MM.1S (cell line): ENCODE results near the gene APOE.

Source experiments
- DNase-seq: peaks from one replicate; pipeline ENCODE4 v3.0.0-alpha.2; 2015
- H2AFZ ChIP-seq: fragments of 300-600 bp; sonication (generic); 2 replicates; pipeline ENCODE4 v1.6.0; 2016; ENCODE audit warnings: antibody characterized with exemption, low read length
- H3F3A ChIP-seq: fragments of 300-600 bp; sonication (generic); 2 replicates; pipeline ENCODE4 v1.6.1; 2016; ENCODE audit warnings: mild to moderate bottlenecking, antibody characterized with exemption, low read length, moderate library complexity, mixed read lengths; ENCODE audit not compliant: insufficient read depth
- H3K27ac ChIP-seq: fragments of 300-600 bp; sonication (generic); 2 replicates; pipeline ENCODE4 v1.5.1; 2016; ENCODE audit warnings: mild to moderate bottlenecking, low read length
- H3K27me3 ChIP-seq: fragments of 300-600 bp; sonication (generic); replicated peaks from 2 replicates; pipeline ENCODE4 v1.6.0; 2016; ENCODE audit warnings: low read length; ENCODE audit not compliant: insufficient read depth
- H3K36me3 ChIP-seq: fragments of 300-600 bp; sonication (generic); replicated peaks from 2 replicates; pipeline ENCODE4 v1.6.1; 2016; ENCODE audit warnings: mild to moderate bottlenecking, low read length, mixed read lengths; ENCODE audit not compliant: insufficient read depth
- H3K4me1 ChIP-seq: fragments of 300-600 bp; sonication (generic); 2 replicates; pipeline ENCODE4 v1.6.1; 2016; ENCODE audit warnings: low read length, mixed read lengths
- H3K4me2 ChIP-seq: fragments of 300-600 bp; sonication (generic); 2 replicates; pipeline ENCODE4 v1.6.0; 2016; ENCODE audit warnings: low read depth, low read length
- H3K4me3 ChIP-seq: fragments of 300-600 bp; sonication (generic); 2 replicates; pipeline ENCODE4 v1.5.1; 2016; ENCODE audit warnings: low read length, mixed read lengths
- H3K79me2 ChIP-seq: fragments of 300-600 bp; sonication (generic); 2 replicates; pipeline ENCODE4 v1.6.1; 2016; ENCODE audit warnings: mixed run types, low read length, mixed read lengths
- H3K9ac ChIP-seq: fragments of 300-600 bp; sonication (generic); 2 replicates; pipeline ENCODE4 v1.6.1; 2016; ENCODE audit warnings: low read length, mixed read lengths
- H3K9me2 ChIP-seq: fragments of 300-600 bp; sonication (generic); replicated peaks from 2 replicates; pipeline ENCODE4 v1.6.1; 2016; ENCODE audit warnings: mild to moderate bottlenecking, low read length, mixed read lengths; ENCODE audit not compliant: insufficient read depth
- H3K9me3 ChIP-seq: fragments of 300-600 bp; sonication (generic); replicated peaks from 2 replicates; pipeline ENCODE4 v1.6.1; 2016; ENCODE audit warnings: mild to moderate bottlenecking, low read length, mixed read lengths; ENCODE audit not compliant: insufficient read depth
- H4K20me1 ChIP-seq: fragments of 300-600 bp; sonication (generic); 2 replicates; pipeline ENCODE4 v1.6.1; 2016; ENCODE audit warnings: mild to moderate bottlenecking, low read length, moderate library complexity, mixed read lengths; ENCODE audit not compliant: insufficient read depth
- CTCF ChIP-seq: fragments of 300-600 bp; sonication (generic); IDR thresholded peaks from 2 replicates; pipeline ENCODE4 v1.5.1; 2016; ENCODE audit warnings: antibody characterized with exemption, low read length, mixed read lengths
- EZH2 ChIP-seq: fragments of 300-600 bp; sonication (generic); optimal IDR thresholded peaks from 2 replicates; pipeline ENCODE3; 2017; ENCODE audit warnings: low read depth, mild to moderate bottlenecking, antibody characterized with exemption, low read length, mixed read lengths
- EZH2phosphoT487 ChIP-seq: fragments of 300-600 bp; sonication (generic); IDR thresholded peaks from 2 replicates; pipeline ENCODE4 v1.6.1; 2018; ENCODE audit warnings: antibody characterized with exemption, low read length

The APOE gene

DNA sequence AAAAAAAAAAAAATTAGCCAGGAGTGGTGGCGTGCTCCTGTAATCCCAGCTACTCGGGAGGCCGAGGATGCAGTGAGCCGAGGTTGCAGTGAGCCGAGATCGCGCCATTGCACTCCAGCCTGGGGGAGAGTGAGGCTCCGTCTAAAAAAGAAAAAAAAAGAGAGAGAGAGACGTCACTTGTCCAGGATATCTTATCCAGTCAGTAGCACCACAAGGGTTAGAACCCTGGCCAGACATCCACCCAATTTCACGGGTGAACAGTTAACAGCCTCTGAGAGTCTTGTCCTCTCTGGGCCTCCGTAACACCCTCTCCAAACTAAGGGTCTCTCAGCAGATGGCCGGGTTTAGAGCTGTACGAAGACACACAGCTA is 48.7 kb downstream of the APOE start:
- no peak for DNase-seq
- H3K9me2 ChIP-seq: no peaks in the 10 kb centered on the region
- H4K20me1 ChIP-seq: no peaks in the 10 kb centered on the region; the same call in 1 of the 2 replicates
- H3K9me3 ChIP-seq: no peaks in the 10 kb centered on the region
- no peaks in the 10 kb centered on the region for H3K27me3 ChIP-seq
- peaks cover 54% of the 10 kb centered on the region for H3K79me2 ChIP-seq
- H2AFZ ChIP-seq: peak overlapping the region; percentile 92
- peak overlapping the region; percentile 86 for H3K4me2 ChIP-seq
- H3K4me1 ChIP-seq: peaks cover 17% of the 10 kb centered on the region
- TF ChIP-seq EZH2 (no peak), EZH2phosphoT487 (no peak), CTCF (no peak)
- peak overlapping the region; percentile 87 for H3K27ac ChIP-seq
- peak overlapping the region; percentile 83 for H3K9ac ChIP-seq
- H3K4me3 ChIP-seq: peak overlapping the region; percentile 93
- H3F3A ChIP-seq: peaks cover 5% of the 10 kb centered on the region
- H3K36me3 ChIP-seq: no peaks in the 10 kb centered on the region

DNA sequence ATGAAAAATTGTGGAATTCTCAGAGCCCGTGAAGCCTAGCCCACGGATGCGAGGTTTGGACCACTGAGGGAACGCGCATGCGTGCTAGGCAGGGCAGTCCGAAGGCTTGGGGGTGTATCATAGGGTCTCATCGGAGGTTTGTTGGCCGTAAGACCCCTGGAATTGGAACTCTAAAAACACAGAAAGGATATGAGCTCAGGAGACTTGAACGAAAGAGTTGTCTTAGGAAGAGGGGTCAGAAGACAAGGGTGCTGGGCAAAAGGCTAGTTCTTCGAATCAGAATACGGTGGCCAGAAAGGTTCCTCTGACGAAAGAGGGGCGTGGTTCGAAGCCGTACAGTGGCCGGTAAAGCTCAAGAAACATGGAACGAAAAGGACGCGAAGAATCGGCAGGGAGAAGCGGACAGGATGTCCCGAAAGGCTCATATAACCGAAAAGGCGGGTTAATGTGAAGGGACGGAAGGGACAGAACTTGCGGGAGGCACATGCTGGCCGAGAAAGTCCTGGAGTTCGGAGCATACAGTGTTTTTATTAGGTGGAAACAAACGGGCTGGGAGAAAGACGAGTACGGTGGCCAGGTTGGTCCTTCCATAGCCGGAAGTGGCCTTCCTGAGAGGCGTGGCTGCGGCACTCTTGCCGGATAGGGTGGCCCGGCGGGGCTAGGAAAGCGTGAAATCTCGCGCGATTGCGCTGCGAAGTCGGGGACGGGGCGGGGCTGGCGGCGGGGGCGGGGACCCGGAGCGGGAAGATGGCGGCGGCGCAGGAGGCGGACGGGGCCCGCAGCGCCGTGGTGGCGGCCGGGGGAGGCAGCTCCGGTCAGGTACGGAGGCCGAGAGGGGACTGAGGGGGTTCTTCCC is 49.3 kb downstream of the APOE start, which contains the start of gene CLPTM1:
Gene CLPTM1 (plus strand): TSS at position 732 of the 856 bp plus-strand sequence. CDS start 16 bp downstream, at position 748.
- H3F3A ChIP-seq: peaks cover 5% of the 10 kb centered on the region
- no peaks in the 10 kb centered on the region; the same call in 1 of the 2 replicates for H4K20me1 ChIP-seq
- H3K9me3 ChIP-seq: no peaks in the 10 kb centered on the region
- H3K9me2 ChIP-seq: no peaks in the 10 kb centered on the region
- H3K4me3 ChIP-seq: peak within 1 kb of the TSS; percentile 94
- peak within 1 kb of the TSS; percentile 87 for H3K27ac ChIP-seq
- peak within 1 kb of the TSS; percentile 92 for H2AFZ ChIP-seq
- H3K4me1 ChIP-seq: peaks cover 20% of the 10 kb centered on the region
- peak; percentile 98 for DNase-seq
- no peaks in the 10 kb centered on the region for H3K36me3 ChIP-seq
- H3K79me2 ChIP-seq: peaks cover 60% of the 10 kb centered on the region
- TF ChIP-seq EZH2phosphoT487: no peak
- no peak for TF ChIP-seq CTCF
- no peak for TF ChIP-seq EZH2
- H3K4me2 ChIP-seq: peak within 1 kb of the TSS; percentile 86
- no peaks in the 10 kb centered on the region for H3K27me3 ChIP-seq
- peak within 1 kb of the TSS; percentile 83 for H3K9ac ChIP-seq

- Histone ChIP-seq H3K9ac (peak overlapping the region; percentile 83), H4K20me1 (no peaks in the 10 kb centered on the region; the same call in 1 of the 2 replicates), H3K4me3 (peak overlapping the region; percentile 94), H3K4me2 (peak overlapping the region; percentile 68), H3K36me3 (no peaks in the 10 kb centered on the region), H3K79me2 (peaks cover 69% of the 10 kb centered on the region), H3K9me2 (no peaks in the 10 kb centered on the region), H3K27me3 (no peaks in the 10 kb centered on the region), H3K4me1 (peaks cover 29% of the 10 kb centered on the region), H3K27ac (peak overlapping the region; percentile 27; the same call in 1 of the 2 replicates), H3F3A (peaks cover 5% of the 10 kb centered on the region), H2AFZ (peak overlapping the region; percentile 74), H3K9me3 (no peaks in the 10 kb centered on the region)
- no peak for DNase-seq
- TF ChIP-seq CTCF: no peak
- no peak for TF ChIP-seq EZH2
- no peak for TF ChIP-seq EZH2phosphoT487
These were observed 50.2 kb downstream of the APOE start for GRCh38 chr19:44955505-44956439.
